NCI-H1436 treated with DMSO at 0.1 percent for 48 hours (cell line): ENCODE results near the gene KIF25.

Experiments
- DNase-seq: peaks from one replicate; lab custom pipeline; 2025; lab: John Stamatoyannopoulos, UW

The KIF25 gene, protein sequence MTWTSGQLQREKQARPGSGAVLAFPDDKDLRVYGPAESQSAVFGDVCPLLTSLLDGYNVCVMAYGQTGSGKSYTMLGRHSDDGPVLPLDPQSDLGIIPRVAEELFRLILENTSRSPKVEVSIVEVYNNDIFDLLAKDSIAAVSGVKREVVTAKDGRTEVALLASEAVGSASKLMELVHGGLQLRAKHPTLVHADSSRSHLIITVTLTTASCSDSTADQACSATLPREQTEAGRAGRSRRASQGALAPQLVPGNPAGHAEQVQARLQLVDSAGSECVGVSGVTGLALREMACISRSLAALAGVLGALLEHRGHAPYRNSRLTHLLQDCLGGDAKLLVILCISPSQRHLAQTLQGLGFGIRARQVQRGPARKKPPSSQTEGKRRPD

DNA sequence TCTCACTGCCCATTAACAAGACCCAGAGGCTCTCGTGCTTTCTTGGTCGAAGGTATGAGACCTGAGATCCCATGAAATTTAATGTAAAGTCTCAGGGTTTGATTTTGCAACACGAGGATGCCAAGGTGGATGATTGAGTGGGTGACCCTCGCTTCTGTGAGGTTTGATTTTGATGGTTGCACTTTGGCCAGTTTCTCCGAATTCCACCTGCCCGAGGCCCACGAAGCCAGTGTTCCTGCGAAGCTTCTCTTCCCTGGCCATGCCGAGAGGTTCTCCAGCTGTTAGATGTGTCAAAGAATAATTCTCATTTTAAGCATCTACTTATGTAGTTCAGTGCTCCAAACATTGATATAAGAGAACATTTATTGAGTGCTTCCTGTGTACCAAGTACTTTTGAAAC, at the start of gene KIF25:
Gene KIF25, plus strand, starts transcription at position 30 of the 400 bp plus-strand sequence. CDS start 31,915 bp downstream, outside the sequence.
- DNase-seq: no peak

DNA sequence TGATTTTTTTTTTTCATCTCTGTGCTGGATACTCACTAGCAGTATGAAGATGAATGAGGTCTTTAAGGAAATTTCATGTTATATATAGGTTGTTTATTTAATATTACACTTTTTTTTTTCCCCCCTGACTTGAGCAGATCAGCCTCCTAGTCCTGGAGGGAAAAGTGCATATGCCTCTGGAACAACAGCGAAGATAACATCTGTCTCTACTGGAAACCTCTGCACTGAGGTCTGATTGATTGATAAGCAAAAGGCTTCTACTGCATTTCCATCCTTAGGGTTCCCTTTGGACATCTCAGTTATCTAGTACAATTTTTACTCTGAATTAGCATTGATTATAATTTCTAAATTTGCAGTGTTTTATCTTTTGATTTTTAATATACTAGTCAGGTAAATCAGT, 49.8 kb upstream of the KIF25 start:
- DNase-seq: no peak

DNA sequence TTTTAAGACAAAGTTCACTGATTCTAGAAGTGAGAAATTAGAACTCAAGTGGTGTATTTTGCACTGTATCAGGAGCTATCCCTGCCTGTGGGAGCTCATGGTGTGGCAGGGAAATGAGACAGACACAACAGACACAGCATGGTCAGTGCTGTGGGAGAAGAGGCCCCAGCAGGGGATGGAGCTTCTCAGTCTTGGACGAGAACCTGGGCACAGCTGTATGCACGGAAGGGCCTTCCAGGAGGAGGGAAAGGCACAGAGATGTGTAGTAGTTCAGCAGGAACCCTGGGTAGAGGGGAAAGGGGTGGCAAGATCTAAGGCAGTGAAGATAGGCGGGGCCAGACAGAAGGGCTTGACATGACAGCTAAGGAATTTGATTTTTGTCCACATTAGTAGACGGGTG, 48.8 kb upstream of the KIF25 start:
- no peak for DNase-seq

DNA sequence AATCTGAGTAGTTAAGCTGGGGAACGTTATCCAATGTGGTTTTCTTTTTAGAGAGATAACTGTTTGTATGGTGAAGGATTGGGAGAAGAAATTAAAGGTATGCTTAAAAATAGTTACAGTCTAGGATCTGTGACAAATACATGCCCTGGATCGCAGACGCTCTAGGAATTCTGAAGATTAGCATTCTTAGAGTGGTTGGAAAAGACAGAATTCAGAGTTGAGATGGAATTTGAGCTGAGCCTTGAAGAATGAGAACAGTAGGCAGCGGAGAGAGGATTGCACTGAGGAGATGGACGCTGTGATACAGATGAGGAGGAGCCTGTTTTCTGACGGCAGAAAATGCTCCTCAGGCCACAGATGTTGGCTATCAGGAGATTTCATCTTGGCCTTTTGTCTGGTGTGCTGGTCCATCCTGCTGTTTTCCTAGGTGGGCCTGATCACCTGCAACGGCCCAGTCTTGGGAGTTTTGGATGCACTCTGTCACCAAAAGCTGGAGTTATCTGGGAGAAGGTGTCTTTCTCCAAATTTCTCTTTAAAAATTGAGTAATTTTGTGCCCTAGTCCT, 48.3 kb upstream of the KIF25 start:
- no peak for DNase-seq

DNA sequence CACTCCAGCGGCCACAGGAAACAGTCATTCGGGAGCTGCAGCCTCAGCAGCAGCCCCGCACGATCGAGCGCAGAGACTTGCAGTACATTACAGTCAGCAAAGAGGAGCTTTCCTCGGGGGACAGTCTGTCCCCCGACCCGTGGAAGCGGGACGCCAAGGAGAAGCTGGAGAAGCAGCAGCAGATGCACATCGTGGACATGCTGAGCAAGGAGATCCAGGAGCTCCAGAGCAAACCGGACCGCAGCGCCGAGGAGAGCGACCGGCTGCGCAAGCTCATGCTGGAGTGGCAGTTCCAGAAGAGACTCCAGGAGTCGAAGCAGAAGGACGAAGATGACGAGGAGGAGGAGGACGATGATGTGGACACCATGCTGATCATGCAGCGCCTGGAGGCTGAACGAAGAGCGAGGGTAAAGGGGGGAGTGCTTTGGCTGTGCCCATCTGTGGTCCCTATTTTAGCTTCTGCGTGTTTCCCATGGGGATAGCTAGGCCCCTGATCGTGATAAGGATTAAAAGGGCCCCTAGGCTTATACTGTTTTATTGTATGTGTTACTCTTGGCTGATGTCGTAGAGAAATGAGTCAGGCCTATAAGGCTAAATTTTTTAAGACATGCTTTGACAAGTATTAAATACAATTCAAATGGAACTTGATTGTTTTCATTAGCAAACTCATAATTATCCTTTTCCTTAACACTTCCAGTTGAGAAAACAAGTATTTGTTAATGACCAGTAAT, 45.5 kb upstream of the KIF25 start:
- DNase-seq: no peak

DNA sequence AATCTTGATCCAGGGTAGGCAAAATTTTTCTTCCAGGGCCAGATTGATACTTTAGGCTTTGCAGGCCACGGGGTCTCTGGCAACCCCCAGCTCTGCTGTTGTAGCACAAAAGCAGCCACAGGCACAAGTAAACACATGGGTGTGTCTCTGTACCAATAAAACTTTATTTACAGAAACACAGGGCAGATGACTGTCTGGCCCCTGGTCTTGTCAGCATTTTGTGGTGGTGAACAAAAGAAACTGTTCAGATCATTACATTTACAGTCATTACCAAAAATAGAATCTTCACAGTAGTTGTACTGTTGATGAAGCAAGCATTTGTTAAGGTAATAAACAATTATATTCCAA, 45.0 kb upstream of the KIF25 start:
- DNase-seq: no peak

DNA sequence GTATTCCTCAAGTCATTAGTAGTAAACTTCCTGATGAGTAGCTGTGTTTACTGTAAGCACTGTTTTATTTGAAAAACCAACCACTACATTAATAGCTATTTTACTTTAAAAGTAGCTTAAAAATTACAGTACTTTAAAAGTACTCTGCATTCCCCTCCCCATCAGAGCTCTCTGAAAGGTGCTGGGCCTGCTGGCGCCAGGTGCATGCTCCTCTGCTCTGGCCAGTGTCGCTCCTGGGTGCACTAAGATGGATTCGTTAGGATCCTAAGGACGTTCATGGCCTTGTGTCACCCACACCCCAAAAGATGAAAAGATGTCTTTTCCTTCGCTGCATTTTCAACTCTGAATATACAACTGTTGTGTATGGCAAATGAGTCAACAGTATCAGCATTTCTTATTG, 43.9 kb upstream of the KIF25 start:
- DNase-seq: no peak

DNA sequence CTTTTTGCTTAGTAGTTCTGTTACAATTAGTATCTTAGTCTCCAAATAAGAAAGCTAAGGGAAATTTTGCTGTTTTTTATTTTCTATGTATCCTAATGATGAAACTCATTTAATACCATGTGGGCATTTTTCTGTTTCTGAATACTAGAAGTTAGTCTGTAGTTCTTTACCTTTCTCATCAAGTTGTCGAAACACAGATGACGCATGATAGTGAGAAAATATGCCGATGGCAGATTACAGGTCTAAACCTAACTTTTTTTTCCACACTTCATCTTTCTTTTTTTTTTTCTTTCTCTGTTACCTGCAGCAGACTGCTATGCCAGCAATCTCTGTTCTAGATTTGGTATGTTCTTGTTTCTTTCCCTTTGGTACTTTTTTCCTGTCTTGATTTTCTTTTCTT, 43.3 kb upstream of the KIF25 start:
- no peak for DNase-seq

DNA sequence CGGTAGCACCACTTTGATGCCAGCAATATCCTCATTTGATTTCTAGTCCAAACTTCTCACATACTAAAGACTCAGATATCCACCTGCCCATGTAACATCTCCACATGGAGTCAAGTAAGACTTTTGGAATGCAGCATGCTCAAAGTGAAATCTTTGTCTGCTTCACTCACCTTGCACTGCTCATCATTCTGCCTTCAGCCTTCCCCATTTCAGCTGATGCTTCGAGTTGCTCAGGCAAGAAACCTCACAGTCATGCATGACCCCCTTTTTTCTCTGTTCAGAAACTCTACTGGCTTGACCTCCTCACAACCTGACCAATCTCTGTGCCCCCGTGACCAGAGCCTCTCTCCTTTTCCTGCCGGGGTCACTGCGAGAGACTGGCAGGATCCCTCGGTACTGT, 41.0 kb upstream of the KIF25 start:
- DNase-seq: no peak

DNA sequence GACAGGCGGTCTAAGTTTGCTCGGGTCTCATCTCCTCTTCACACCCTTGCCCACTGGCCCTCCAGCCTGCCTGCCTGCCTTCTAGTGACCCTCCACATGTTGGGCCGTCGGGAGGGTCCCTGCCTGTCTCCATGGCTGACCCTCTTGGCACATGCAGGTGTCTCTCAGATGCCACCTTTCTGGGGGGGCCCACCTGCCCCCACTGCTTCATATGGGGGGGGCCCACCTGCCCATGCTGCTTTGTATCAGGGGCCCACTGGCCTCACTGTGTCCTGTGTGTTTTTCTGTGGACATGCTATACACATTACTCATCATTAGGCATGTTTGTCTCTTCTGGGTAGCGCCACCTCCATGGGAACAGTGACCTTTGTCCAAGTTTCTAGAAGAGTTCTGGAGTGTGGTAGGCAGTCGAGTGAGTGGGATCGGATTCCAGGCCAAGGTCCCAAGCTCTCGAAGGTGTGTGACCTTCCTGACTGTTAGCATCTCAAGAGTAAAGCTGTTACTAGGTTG, 40.4 kb upstream of the KIF25 start:
- no peak for DNase-seq

DNA sequence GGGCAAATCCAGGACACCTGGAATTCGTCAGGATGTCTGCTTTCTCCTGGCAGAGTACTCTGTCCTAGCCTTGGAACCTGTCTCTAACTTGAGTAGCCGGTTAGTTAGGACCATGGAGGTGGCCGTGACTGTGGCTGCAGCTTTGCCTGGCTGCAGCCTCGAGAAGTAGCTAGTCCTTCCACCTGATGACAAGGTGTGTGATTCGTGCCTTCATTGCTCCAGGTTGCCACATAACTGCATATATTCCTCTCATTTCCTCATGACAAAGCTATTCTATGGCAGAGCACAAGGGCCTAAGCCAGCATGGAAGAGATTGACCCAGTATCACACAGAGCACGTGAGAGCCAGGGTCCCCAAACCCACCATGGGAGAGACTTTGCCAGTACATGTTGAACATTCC, 39.8 kb upstream of the KIF25 start:
- DNase-seq: no peak

DNA sequence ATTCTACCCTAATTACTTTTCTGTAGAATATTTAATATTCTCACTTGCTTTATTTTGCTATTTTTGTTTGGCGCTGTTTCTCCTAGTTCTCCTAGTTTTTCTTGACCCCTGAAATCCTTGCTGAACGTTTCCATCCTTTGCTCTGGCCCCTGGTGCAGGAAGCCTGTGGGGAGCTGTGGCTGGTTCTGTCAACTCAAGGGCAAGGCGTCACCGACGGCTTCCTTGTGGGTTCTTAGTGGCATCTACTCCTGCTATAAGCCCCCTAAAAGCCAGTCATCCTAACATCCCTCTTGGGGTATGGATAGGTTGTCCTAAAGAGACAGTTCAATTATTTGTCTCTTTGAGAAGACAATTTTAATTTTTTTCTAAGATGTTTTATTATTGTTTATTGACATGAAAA, 36.9 kb upstream of the KIF25 start:
- DNase-seq: no peak

DNA sequence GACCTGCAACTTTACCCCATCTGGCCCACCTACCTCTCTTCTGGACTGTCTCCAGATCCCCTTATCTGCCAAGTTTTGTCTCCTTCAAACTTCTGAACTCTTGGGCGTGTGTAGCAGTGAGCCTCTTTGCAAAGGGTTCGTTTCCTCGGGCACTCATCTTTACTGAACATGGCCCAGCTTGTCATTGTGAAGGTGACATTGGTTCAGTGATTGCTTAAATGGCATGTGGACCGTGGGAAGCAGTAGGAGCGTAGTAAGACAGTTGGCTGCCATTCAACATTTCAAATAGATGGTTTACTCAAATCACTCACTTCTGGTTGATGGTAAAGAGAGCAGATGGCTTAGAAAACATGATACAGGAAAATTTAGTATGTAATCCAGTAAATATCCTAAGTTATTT, 34.8 kb upstream of the KIF25 start:
- DNase-seq: no peak

DNA sequence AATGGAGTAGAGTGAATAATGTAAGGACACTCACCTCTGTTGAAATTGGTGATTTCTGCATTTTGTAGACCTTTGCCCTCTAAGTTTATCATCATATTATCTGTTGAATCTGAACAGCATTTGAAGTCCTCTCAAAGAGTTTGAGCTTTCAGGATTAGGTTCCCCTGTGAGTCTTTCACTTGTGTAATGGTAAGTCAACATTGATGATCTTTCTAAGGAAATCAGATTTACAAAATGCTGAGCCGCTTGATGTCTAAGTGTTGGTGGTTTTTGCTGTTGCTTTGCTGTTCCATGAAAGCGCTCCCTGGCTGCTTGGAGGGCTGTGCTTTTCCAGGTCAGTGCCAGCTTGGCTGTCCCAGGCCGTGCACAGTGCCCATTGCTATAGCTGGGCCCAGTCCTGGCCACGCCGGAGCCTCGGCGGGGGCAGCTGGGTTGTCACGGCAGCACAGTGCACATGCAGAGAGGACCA, 33.8 kb upstream of the KIF25 start:
- no peak for DNase-seq

DNA sequence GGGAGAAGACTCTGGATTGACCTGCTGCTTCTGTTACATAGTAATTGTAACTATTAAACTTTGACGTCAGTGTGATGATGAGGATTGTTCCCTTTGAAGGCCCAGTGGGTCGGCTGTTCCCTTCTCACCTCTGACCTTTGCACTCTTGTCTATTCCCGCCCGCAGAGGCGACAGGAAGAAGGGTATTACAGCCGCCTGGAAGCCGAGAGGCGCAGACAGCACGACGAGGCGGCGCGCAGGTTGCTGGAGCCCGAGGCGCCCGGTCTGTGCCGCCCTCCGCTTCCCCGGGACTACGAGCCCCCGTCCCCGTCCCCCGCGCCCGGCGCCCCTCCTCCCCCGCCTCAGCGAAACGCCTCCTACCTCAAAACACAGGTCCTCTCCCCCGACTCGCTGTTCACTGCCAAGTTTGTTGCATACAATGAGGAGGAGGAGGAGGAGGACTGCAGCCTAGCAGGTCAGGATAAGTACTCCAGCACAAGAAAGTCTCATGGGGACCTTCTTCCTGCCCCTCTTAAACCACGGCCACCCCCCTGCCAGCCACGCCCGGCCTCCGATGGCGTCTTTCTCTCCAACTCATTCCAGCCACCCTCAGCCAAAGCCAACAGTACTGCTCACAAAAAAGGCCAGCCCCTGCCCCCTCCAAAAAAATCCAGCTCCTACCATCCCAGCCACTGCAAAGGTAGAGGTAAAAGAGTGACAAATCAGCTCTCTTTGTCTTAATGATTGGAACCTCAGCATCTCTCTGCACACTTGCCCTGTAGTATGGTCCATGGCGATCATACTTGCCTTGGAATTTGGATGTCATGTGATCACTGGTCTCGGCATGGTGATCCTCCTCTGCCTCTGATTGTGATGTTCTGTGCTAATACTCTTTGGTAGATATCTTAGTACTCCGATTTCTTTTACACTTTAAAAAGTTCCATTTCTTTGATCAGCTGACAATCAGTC, 31.6 kb upstream of the KIF25 start:
- no peak for DNase-seq

DNA sequence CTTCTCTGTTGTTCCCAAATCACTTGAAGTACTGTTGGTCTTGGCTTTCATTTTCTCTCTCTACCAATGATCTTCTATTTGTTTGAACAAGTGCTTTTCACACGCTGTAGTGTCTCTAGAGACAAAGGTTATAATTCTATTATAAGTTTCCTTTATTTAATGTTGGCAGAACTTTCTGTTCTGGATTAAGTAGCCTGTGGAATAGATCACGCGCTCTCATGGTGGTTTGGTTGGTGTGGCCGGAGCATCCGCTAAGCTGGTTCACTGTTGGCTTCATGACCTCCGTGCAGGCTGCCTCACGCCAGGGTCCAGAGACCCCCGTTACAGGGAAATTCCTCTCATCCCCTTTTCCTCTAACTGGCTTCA, 30.9 kb upstream of the KIF25 start:
- DNase-seq: no peak

DNA sequence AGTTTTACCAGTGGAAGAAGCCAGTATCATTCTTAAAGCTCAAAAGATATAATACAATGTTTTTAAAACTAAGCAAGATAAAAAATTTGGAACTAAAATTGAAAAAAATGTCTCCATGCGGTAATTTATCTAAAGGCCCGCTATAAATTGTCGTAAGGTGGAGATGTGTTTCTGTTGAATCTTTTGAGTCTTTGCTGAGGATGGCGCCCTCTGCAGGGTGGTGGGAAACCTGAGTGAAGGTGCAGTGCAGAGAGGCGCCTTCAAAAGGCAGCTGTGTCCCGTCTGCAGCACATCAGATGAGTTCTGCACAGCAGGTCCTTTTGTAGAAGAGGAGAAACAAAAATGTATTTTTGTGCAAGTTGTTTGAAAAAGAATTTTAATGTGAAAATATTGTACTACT, 29.4 kb upstream of the KIF25 start:
- no peak for DNase-seq

DNA sequence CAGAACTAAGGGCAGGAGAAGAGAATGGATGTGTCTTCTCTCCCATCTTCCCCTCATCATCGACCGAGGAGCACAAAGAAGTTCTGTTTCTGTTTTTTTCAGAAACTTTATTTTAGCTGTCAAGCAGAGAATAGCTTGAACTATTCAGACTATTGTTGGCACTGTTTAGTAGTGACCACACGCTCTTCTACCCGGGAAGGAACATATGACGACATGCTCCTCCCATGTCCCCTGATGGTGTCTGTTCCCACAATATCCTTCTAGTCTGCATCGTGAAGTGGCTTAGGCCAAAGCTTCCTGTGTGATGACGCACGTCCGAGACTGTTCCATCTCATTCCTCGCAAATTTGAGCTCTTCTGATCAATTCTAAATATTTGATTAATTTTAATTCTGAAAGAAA, 27.2 kb upstream of the KIF25 start:
- no peak for DNase-seq

DNA sequence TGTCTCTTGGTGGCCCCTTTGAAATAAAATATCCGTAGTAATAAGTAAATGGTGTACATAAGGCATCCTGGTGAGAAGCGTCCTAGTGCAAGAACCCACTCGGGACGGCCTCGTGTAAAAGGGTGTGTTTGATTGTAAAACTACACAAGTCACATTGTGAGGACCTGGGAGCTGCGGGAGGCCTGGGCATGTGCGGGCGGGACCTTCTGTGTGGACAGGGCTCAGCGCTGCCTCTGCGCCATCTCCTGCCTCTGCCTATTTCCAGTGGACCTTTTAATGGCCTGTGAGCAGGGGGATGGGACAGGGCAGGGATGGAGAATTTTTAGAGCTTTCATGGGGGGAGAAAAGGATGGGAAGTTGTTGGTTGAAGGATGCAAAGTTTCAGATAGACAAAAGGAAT, 25.3 kb upstream of the KIF25 start:
- DNase-seq: no peak

DNA sequence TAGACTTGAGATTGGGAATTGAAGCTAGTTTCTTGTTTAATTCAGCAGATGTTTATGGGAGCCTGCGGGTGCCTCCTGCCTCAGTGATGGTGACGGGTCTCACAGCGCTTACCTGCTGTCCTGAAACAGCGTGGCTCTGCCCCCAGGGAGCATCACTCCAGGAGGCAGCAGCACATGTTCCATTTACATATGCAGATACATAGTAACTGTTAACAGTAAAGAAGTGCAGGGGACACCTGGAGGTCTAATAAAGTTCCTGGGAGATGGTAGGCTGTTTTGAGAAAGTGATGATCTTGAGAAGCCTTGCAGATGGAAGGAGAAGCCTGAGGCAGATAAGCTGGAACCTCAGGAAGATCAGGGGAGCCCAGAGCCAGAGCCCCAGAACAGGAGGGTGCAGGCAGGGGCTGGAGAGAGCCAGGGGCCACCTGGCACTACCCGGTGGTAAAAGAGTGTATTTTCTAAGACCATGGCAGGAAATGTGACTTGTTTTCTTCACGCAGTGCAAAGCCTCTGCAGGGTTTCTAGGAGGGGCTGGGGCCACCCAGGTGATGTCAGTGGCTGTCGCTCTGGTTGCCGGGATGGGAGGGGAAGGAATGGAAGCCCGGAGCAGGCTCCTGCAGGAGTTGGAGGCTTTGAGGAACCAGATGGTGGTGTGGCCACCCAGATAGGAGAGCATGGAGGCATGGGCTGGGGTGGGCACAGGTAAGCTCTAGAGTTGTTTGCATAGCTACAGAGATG, 24.2 kb upstream of the KIF25 start:
- no peak for DNase-seq

DNA sequence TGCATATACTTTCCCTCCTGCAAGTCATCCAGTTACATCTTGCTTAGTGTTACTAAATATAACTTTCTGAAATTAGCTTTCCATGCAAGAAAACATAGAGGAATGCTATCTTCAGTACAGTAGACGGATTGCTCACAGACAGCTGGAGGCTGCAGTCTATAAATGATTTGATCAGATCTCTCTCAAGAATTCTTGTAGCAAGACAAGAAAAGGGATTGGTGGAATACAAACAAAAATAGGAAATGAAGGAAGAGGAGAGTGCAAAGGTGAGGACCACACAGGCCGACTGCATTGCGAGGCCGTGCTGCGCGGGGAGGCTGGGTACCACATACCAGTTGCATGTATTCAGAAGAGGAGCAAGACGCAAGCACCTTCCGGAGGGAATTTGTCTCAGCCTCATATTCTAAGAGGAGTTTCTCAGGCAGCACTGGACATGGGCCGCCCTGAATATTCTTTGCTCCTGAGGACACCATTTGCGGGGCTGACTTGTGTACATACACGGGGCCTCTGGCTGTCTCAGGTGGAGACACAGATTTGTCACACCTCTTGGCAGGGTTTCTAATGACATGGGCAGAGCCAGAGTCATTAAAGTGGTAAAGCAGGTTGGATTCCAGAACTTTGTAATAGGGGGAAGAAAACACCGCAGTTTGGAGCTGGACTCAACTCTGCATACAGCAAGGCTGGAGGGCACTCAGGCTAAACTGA, 22.7 kb upstream of the KIF25 start:
- DNase-seq: no peak
